ENCODE measurements around the gene COL6A1. TPM values are rescaled to one million over a fixed set of nuclear protein-coding genes. Genes with fewer than 3 reads are reported as not detected.
A peak's percentile ranks its signal among the peaks of the same experiment; 100 is the strongest.

The COL6A1 gene
- total RNA-seq, 1 experiment from 2014 or later, result 221 TPM

GRCh38 chr21:45943630-45944540 is 37.7 kb upstream of the COL6A1 start:
- Mint-ChIP-seq H3K36me3 (no peaks in the 10 kb centered on the region; the same call in 1 of the 2 replicates), H3K9me3 (no peaks in the 10 kb centered on the region), H3K4me3 (no peak overlapping the region), H3K27ac (no peak overlapping the region), H3K4me1 (peaks cover 6% of the 10 kb centered on the region; the same call in 1 of the 2 replicates), H3K27me3 (ENCODE audit: low read depth) (no peaks in the 10 kb centered on the region; the same call in 1 of the 2 replicates)
- DNase-seq (ENCODE audit: low spot score) (no peak), ATAC-seq (no peak)
- no peak for TF ChIP-seq MAX (CRISPR knock-in tag; IDR thresholded peaks at IDR 0.05)
- TF ChIP-seq ZNF263 (CRISPR knock-in tag; IDR thresholded peaks at IDR 0.05; ENCODE audit: low read depth), result peak; percentile 90
- POLR2A ChIA-PET, result no interaction called here
- CTCF ChIA-PET, result no interaction called here

GRCh38 chr21:45944601-45945000 is 37.0 kb upstream of the COL6A1 start:
- no peak for TF ChIP-seq NR3C1 (CRISPR knock-in tag; conservative IDR thresholded peaks at IDR 0.05; ENCODE audit: low read depth)
- H3K4me3 Mint-ChIP-seq, result no peak overlapping the region
- ChIA-PET CTCF (no interaction called here), POLR2A (no interaction called here)
- H3K27ac Mint-ChIP-seq, result no peak overlapping the region
- no peak for DNase-seq (ENCODE audit: low spot score)
- no peaks in the 10 kb centered on the region; the same call in 1 of the 2 replicates for H3K36me3 Mint-ChIP-seq
- no peaks in the 10 kb centered on the region for H3K9me3 Mint-ChIP-seq
- H3K27me3 Mint-ChIP-seq (ENCODE audit: low read depth), result no peaks in the 10 kb centered on the region; the same call in 1 of the 2 replicates
- H3K4me1 Mint-ChIP-seq, result peaks cover 6% of the 10 kb centered on the region; the same call in 1 of the 2 replicates
- no peak for ATAC-seq

- Mint-ChIP-seq H3K27ac (no peak overlapping the region), H3K9me3 (no peaks in the 10 kb centered on the region), H3K36me3 (no peaks in the 10 kb centered on the region; the same call in 1 of the 2 replicates), H3K4me3 (no peak overlapping the region), H3K4me1 (peaks cover 6% of the 10 kb centered on the region; the same call in 1 of the 2 replicates), H3K27me3 (ENCODE audit: low read depth) (no peaks in the 10 kb centered on the region; the same call in 1 of the 2 replicates)
- no peak for TF ChIP-seq ERG (CRISPR knock-in tag; IDR thresholded peaks at IDR 0.05)
- TF ChIP-seq E2F5 (CRISPR knock-in tag; IDR thresholded peaks at IDR 0.05), result no peak
- TF ChIP-seq FOXK1 (CRISPR knock-in tag; IDR thresholded peaks at IDR 0.05), result no peak
- no peak for TF ChIP-seq NFE2L1 (CRISPR knock-in tag; IDR thresholded peaks at IDR 0.05)
- no peak for TF ChIP-seq RORB (CRISPR knock-in tag; IDR thresholded peaks at IDR 0.05)
- no peak for TF ChIP-seq CTCF (IDR thresholded peaks at IDR 0.05)
- TF ChIP-seq GABPB1 (CRISPR knock-in tag; IDR thresholded peaks at IDR 0.05), result no peak
- no peak for TF ChIP-seq ZNF532 (CRISPR knock-in tag; IDR thresholded peaks at IDR 0.05; ENCODE audit: borderline replicate concordance)
- no peak for TF ChIP-seq GTF2I (CRISPR knock-in tag; conservative IDR thresholded peaks at IDR 0.05)
- ChIA-PET CTCF (no interaction called here), POLR2A (interaction anchor here (0.6 kb wide), 1 partner anchor 288 kb away, joined by 4 read pairs; no protein-coding TSS in a partner anchor)
- DNase-seq (ENCODE audit: low spot score) (no peak), ATAC-seq (no peak)
Observed at GRCh38 chr21:45945066-45945867, 36.3 kb upstream of the COL6A1 start.
